ENCODE results near the gene SLC35A3.
A peak's percentile ranks its signal among the peaks of the same experiment; 100 is the strongest.
"Not testable (repeated sequence)": the region's sequence is repeated elsewhere in the genome, so short reads cannot be mapped to it uniquely, and the experiment has no call there.

Gene SLC35A3

GRCh38 chr1:100035214-100035613 lies 65.4 kb downstream of the SLC35A3 start:
- H3K4me1 ChIP-seq (ENCODE audit: insufficient read depth, insufficient read length), result no peaks in the 10 kb centered on the region
- H3K4me3 ChIP-seq (ENCODE audit: insufficient read length, low read depth), result no peak overlapping the region
- no peak overlapping the region for H3K9ac ChIP-seq (ENCODE audit: insufficient read length, low read depth)
- H3K36me3 ChIP-seq (ENCODE audit: insufficient read depth, insufficient read length, low read length), result peaks cover 5% of the 10 kb centered on the region
- H3K9me3 ChIP-seq (ENCODE audit: insufficient read depth, low read length), result no peaks in the 10 kb centered on the region
- no peak for TF ChIP-seq ZNF274 (IDR thresholded peaks at IDR 0.05; ENCODE audit: low read depth, low read length)
- TF ChIP-seq YY1 (IDR thresholded peaks at IDR 0.05; ENCODE audit: insufficient read depth, insufficient read length), result no peak
- TF ChIP-seq SUZ12 (IDR thresholded peaks at IDR 0.05; ENCODE audit: extremely low read depth, insufficient read depth, insufficient read length), result no peak
- no peaks in the 10 kb centered on the region for H3K27me3 ChIP-seq (ENCODE audit: insufficient read depth, insufficient read length)
- no peak for DNase-seq (ENCODE audit: low read depth, low spot score)

- no peaks in the 10 kb centered on the region for H3K9me3 ChIP-seq (ENCODE audit: insufficient read depth, low read length)
- TF ChIP-seq YY1 (IDR thresholded peaks at IDR 0.05; ENCODE audit: insufficient read depth, insufficient read length) (no peak), ZNF274 (IDR thresholded peaks at IDR 0.05; ENCODE audit: low read depth, low read length) (no peak), SUZ12 (IDR thresholded peaks at IDR 0.05; ENCODE audit: extremely low read depth, insufficient read depth, insufficient read length) (no peak)
- peak overlapping the region; percentile 97 for H3K9ac ChIP-seq (ENCODE audit: insufficient read length, low read depth)
- no peaks in the 10 kb centered on the region for H3K4me1 ChIP-seq (ENCODE audit: insufficient read depth, insufficient read length)
- no peaks in the 10 kb centered on the region for H3K27me3 ChIP-seq (ENCODE audit: insufficient read depth, insufficient read length)
- H3K4me3 ChIP-seq (ENCODE audit: insufficient read length, low read depth), result peak overlapping the region; percentile 87
- DNase-seq (ENCODE audit: low read depth, low spot score), result no peak
- peaks cover 5% of the 10 kb centered on the region for H3K36me3 ChIP-seq (ENCODE audit: insufficient read depth, insufficient read length, low read length)
These were observed 67.2 kb downstream of the SLC35A3 start for GRCh38 chr1:100036718-100037655.

- H3K36me3 ChIP-seq (ENCODE audit: insufficient read depth, insufficient read length, low read length), result peaks cover 5% of the 10 kb centered on the region
- H3K4me3 ChIP-seq (ENCODE audit: insufficient read length, low read depth), result peak overlapping the region; percentile 87
- peak overlapping the region; percentile 97 for H3K9ac ChIP-seq (ENCODE audit: insufficient read length, low read depth)
- H3K4me1 ChIP-seq (ENCODE audit: insufficient read depth, insufficient read length), result no peaks in the 10 kb centered on the region
- no peaks in the 10 kb centered on the region for H3K27me3 ChIP-seq (ENCODE audit: insufficient read depth, insufficient read length)
- no peak for DNase-seq (ENCODE audit: low read depth, low spot score)
- TF ChIP-seq YY1 (IDR thresholded peaks at IDR 0.05; ENCODE audit: insufficient read depth, insufficient read length) (no peak), ZNF274 (IDR thresholded peaks at IDR 0.05; ENCODE audit: low read depth, low read length) (no peak), SUZ12 (IDR thresholded peaks at IDR 0.05; ENCODE audit: extremely low read depth, insufficient read depth, insufficient read length) (no peak)
- H3K9me3 ChIP-seq (ENCODE audit: insufficient read depth, low read length), result no peaks in the 10 kb centered on the region
These were observed 67.8 kb downstream of the SLC35A3 start for GRCh38 chr1:100037656-100037926.

GRCh38 chr1:100037927-100038659 lies 68.3 kb downstream of the SLC35A3 start:
- H3K4me3 ChIP-seq (ENCODE audit: insufficient read length, low read depth), result peak overlapping the region; percentile 87
- DNase-seq (ENCODE audit: low read depth, low spot score), result peak; percentile 71
- no peaks in the 10 kb centered on the region for H3K27me3 ChIP-seq (ENCODE audit: insufficient read depth, insufficient read length)

DNA sequence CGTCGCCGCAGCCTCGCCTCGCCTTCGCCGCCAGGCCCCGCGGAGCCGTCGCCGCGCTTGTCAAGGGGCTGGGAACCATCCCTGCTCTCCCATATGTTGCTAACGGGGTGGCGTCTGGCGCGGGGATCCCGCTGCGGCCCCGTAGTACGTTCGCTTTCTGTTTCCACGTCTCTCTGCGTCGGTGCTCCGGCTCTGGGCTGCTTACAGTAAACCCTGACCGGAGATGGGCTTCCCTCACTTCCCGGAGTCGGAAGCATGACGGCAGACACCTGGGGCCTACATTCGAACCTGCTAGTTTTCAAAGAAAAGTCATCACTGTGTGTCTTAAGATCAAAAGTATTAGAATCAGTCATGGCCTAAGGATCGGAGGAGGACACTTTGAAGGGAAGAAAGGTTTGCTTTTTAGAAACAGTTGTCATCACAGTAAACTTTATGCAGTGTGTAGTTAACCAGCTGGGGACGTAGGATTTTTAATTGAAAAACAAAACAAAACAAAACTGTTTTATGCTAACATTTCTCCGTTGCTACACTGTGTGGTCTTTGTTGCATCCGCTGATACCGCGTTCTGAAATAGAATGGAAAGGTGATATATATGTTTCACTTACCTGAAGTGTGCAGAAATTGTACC lies 69.0 kb downstream of the SLC35A3 start:
- TF ChIP-seq YY1 (IDR thresholded peaks at IDR 0.05; ENCODE audit: insufficient read depth, insufficient read length) (no peak), SUZ12 (IDR thresholded peaks at IDR 0.05; ENCODE audit: extremely low read depth, insufficient read depth, insufficient read length) (no peak), ZNF274 (IDR thresholded peaks at IDR 0.05; ENCODE audit: low read depth, low read length) (no peak)
- Histone ChIP-seq H3K9me3 (ENCODE audit: insufficient read depth, low read length) (peaks cover 5% of the 10 kb centered on the region), H3K36me3 (ENCODE audit: insufficient read depth, insufficient read length, low read length) (peaks cover 15% of the 10 kb centered on the region), H3K27me3 (ENCODE audit: insufficient read depth, insufficient read length) (no peaks in the 10 kb centered on the region), H3K4me1 (ENCODE audit: insufficient read depth, insufficient read length) (no peaks in the 10 kb centered on the region), H3K9ac (ENCODE audit: insufficient read length, low read depth) (peak overlapping the region; percentile 97), H3K4me3 (ENCODE audit: insufficient read length, low read depth) (peak overlapping the region; percentile 87)
- no peak for DNase-seq (ENCODE audit: low read depth, low spot score)

More at GRCh38 chr1:100037927-100038659, 68.3 kb downstream of the SLC35A3 start:
- no peak for TF ChIP-seq ZNF274 (IDR thresholded peaks at IDR 0.05; ENCODE audit: low read depth, low read length)
- TF ChIP-seq YY1 (IDR thresholded peaks at IDR 0.05; ENCODE audit: insufficient read depth, insufficient read length), result peak; percentile 84
- peaks cover 10% of the 10 kb centered on the region for H3K36me3 ChIP-seq (ENCODE audit: insufficient read depth, insufficient read length, low read length)
- H3K9me3 ChIP-seq (ENCODE audit: insufficient read depth, low read length), result no peaks in the 10 kb centered on the region
- H3K4me1 ChIP-seq (ENCODE audit: insufficient read depth, insufficient read length), result no peaks in the 10 kb centered on the region
- peak overlapping the region; percentile 97 for H3K9ac ChIP-seq (ENCODE audit: insufficient read length, low read depth)

GRCh38 chr1:100039591-100039990 lies 69.8 kb downstream of the SLC35A3 start:
- Histone ChIP-seq H3K9ac (ENCODE audit: insufficient read length, low read depth) (peak overlapping the region; percentile 47), H3K36me3 (ENCODE audit: insufficient read depth, insufficient read length, low read length) (peaks cover 15% of the 10 kb centered on the region), H3K27me3 (ENCODE audit: insufficient read depth, insufficient read length) (no peaks in the 10 kb centered on the region), H3K4me3 (ENCODE audit: insufficient read length, low read depth) (no peak overlapping the region), H3K4me1 (ENCODE audit: insufficient read depth, insufficient read length) (no peaks in the 10 kb centered on the region), H3K9me3 (ENCODE audit: insufficient read depth, low read length) (peaks cover 8% of the 10 kb centered on the region)
- TF ChIP-seq SUZ12 (IDR thresholded peaks at IDR 0.05; ENCODE audit: extremely low read depth, insufficient read depth, insufficient read length) (no peak), ZNF274 (IDR thresholded peaks at IDR 0.05; ENCODE audit: low read depth, low read length) (no peak), YY1 (IDR thresholded peaks at IDR 0.05; ENCODE audit: insufficient read depth, insufficient read length) (no peak)
- no peak for DNase-seq (ENCODE audit: low read depth, low spot score)

DNA sequence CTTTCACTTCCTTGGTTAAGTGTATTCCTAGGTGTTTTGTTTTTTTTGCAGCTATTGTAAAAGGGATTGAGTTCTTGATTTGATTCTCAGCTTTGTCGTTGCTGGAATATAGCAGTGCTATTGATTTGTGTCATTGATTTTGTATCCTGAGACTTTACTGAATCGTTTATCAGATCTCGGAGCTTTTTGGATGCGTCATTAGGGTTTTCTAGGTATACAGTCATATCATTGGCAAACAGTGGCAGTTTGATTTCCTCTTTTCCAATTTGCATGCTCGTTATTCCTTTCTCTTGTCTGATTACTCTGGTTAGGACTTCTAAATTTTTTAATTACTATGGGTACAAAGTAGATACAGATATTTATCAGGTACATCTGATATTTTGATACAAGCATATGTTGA lies 75.4 kb downstream of the SLC35A3 start:
- Histone ChIP-seq H3K27me3 (ENCODE audit: insufficient read depth, insufficient read length) (no peaks in the 10 kb centered on the region), H3K4me1 (ENCODE audit: insufficient read depth, insufficient read length) (no peaks in the 10 kb centered on the region), H3K4me3 (ENCODE audit: insufficient read length, low read depth) (no peak overlapping the region), H3K36me3 (ENCODE audit: insufficient read depth, insufficient read length, low read length) (peaks cover 15% of the 10 kb centered on the region), H3K9ac (ENCODE audit: insufficient read length, low read depth) (no peak overlapping the region), H3K9me3 (ENCODE audit: insufficient read depth, low read length) (peaks cover 8% of the 10 kb centered on the region)
- TF ChIP-seq YY1 (IDR thresholded peaks at IDR 0.05; ENCODE audit: insufficient read depth, insufficient read length) (no peak), ZNF274 (IDR thresholded peaks at IDR 0.05; ENCODE audit: low read depth, low read length) (no peak), SUZ12 (IDR thresholded peaks at IDR 0.05; ENCODE audit: extremely low read depth, insufficient read depth, insufficient read length) (no peak)
- DNase-seq (ENCODE audit: low read depth, low spot score), result no peak

GRCh38 chr1:100047235-100047708 lies 77.5 kb downstream of the SLC35A3 start:
- H3K4me3 ChIP-seq (ENCODE audit: insufficient read length, low read depth); H3K9me3 ChIP-seq (ENCODE audit: insufficient read depth, low read length); DNase-seq (ENCODE audit: low read depth, low spot score); H3K4me1 ChIP-seq (ENCODE audit: insufficient read depth, insufficient read length); H3K9ac ChIP-seq (ENCODE audit: insufficient read length, low read depth); H3K27me3 ChIP-seq (ENCODE audit: insufficient read depth, insufficient read length): not testable (repeated sequence)
- H3K36me3 ChIP-seq (ENCODE audit: insufficient read depth, insufficient read length, low read length), result peaks cover 18% of the 10 kb centered on the region

Measured in NT2/D1 (cell line).